GM13976 (cell line): Measurements from ENCODE around the gene RPAP2.

Experiments used
- DNase-seq: peaks from one replicate; pipeline ENCODE4 v3.0.0; 2012; ENCODE audit warnings: low spot score
- CTCF ChIP-seq: IDR thresholded peaks from 2 replicates; pipeline ENCODE4 v1.5.1; 2012; ENCODE audit warnings: borderline replicate concordance, mild to moderate bottlenecking; ENCODE audit not compliant: insufficient read depth; ENCODE audit errors: extremely low read depth, missing control alignments, control extremely low read depth
- in situ Hi-C: fragments of 300-500 bp; cut with MboI; formaldehyde crosslinking; loops from one replicate; pipeline ENCODE4 v1.12.0; 2022; ENCODE audit warnings: low sequenced_read_pairs, mixed read lengths, inconsistent platforms; ENCODE audit not compliant: unreplicated experiment

Gene RPAP2

GRCh38 chr1:92323473-92324453, 24.9 kb downstream of the RPAP2 start:
- in situ Hi-C loops, result no loop called here
- TF ChIP-seq CTCF, result no peak
- DNase-seq, result no peak

GRCh38 chr1:92324784-92325183, 25.9 kb downstream of the RPAP2 start:
- DNase-seq, result no peak
- no peak for TF ChIP-seq CTCF
- in situ Hi-C loops, result no loop called here

- in situ Hi-C loops, result no loop called here
- no peak for DNase-seq
- TF ChIP-seq CTCF, result no peak
These were observed 27.8 kb downstream of the RPAP2 start for GRCh38 chr1:92326681-92327080.

- TF ChIP-seq CTCF, result no peak
- in situ Hi-C loops, result no loop called here
- DNase-seq, result no peak
These were observed 28.9 kb downstream of the RPAP2 start for GRCh38 chr1:92327794-92328193.

- no peak for DNase-seq
- in situ Hi-C loops, result no loop called here
These were observed 30.7 kb downstream of the RPAP2 start for GRCh38 chr1:92329347-92330129.

GRCh38 chr1:92333668-92334067, 34.8 kb downstream of the RPAP2 start:
- DNase-seq, result no peak
- in situ Hi-C loops, result no loop called here
- no peak for TF ChIP-seq CTCF

More at GRCh38 chr1:92329347-92330129, 30.7 kb downstream of the RPAP2 start:
- no peak for TF ChIP-seq CTCF
